Right forelimb (tissue), 1 donor: ENCODE data around the gene MAGEA6.
"Not testable (repeated sequence)": the region's sequence is repeated elsewhere in the genome, so short reads cannot be mapped to it uniquely, and the experiment has no call there.

Source experiments
- DNase-seq: peaks from one replicate; pipeline ENCODE4 v3.0.0-alpha.2; 2018

The MAGEA6 gene, protein sequence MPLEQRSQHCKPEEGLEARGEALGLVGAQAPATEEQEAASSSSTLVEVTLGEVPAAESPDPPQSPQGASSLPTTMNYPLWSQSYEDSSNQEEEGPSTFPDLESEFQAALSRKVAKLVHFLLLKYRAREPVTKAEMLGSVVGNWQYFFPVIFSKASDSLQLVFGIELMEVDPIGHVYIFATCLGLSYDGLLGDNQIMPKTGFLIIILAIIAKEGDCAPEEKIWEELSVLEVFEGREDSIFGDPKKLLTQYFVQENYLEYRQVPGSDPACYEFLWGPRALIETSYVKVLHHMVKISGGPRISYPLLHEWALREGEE

DNA sequence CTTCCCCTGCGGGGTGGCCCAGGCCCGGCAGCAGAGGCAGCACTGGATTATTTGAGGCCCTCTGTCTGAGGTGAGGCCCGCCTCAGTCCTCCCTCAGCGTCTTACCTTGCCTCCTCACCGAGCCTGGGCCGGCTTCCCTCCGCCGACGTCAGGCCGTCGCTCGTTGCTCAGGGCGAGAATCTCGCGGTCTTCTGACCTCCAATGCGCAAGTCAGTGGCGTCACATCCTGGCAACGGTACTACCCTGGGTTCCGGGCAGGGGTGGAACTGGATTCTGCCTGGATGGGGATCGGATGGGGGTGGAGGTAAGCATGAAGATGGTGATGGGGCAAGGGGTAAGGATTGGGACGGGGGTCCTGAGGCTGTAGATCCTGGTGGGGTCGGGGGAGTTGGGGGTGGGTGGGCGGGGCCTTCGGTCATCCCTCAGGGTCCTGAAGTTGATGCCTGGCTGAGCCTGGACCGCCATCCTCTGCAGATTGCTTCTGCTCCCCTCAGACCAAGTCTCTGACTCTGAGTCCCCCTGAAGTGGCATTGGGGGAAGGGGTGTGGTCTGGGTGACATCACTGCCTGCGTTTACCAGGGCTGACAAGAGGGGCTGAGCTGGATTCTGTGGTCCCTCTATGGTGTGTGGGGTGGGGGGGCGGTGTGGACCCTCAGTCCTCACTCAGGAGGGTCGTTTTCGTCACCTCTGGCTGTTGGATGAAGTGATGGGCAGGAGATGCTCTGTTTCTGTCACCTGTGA, at the start of gene MAGEA6:
Gene MAGEA6 (minus strand): TSS at position 141 of the 741 bp plus-strand sequence. CDS start 2,039 bp downstream, outside the sequence.
- not testable (repeated sequence) for DNase-seq

DNA sequence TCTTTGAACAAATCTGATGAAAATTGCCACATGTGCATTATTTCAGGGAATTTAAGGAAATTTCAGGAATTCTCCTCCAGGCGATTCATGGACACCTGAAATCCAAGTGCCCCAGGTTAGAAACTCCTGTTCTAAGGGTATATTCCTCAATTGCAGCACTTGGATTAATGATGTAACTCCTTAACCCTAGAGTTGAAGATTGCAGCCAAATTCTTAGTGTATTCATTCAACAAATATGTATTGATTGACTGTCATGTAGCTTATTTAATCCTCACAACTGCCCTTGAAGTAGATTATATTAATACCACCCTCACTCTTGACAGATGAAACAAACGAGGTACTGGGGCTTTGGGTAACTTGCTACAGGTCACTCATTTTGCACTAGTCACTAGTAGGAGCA, 49.8 kb upstream of the MAGEA6 start:
- no peak for DNase-seq

DNA sequence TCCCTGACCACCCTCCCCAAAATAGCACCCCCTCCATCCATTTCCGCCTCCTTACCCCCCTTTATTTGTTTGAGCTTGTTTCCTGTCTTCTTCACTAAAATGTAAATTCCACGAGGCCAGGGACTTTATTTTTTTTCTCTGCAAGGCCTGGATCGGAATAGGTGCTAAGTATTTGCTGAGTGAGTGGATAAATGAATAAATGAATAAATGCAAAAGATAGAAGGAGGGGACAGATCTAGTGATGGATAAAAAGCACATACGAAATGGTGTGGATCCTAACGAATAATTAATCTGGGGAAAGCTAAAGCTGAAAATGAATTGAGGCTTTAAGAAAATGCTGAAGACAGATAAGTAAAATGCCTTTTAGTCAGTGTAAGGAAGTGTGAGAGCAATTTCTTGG, 48.9 kb upstream of the MAGEA6 start:
- DNase-seq: no peak

DNA sequence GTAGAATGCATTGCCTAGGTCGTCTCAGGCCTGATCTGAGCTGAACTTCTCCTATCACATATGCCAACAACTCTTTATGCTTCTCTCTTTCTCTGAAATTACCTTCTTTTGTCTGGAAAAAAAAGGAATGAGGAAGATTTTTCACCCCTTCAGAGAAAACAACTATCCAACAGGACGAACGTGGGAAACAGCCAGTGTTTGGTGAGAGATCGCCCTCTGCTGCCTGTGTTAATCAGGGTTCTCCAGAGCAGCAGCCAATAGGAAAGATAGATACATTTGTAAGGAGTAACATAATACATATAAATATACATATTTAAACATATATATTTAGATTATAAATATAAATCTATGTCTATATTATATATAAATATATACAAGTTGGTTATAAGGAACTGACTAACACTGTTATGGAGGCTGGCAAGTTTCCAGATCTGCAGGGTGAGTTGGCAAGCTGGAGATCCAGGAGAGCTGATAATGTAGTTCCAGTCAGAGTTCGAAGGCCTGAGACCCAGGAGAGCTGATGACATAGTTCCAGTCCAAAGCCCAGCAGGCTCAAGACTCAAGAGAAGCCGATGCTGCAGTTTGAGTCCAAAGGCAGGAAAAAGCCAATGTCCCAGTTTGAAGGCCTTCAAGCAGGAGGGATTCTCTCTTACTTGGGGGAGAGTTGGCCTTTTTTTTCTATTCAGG, 47.7 kb upstream of the MAGEA6 start:
- DNase-seq: no peak

DNA sequence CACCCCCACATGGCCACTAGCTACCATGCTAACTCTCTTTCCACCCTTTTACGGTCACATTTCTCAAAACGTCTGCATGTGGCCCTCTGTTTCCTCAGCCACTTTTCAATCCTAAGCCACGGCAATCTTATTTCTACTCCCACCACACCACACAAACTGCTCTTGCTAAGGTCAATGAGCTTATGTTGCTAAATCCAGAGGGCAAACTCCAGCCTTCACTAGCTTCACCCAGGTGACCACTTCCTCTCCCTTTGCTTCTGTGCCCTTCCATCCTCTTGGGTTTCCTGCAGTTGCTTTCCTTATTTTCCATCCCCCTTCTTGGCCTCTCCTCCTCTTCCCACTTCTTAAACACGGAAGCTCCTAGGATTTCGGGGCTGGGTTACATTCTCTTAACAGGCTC, 44.6 kb upstream of the MAGEA6 start:
- DNase-seq: no peak

DNA sequence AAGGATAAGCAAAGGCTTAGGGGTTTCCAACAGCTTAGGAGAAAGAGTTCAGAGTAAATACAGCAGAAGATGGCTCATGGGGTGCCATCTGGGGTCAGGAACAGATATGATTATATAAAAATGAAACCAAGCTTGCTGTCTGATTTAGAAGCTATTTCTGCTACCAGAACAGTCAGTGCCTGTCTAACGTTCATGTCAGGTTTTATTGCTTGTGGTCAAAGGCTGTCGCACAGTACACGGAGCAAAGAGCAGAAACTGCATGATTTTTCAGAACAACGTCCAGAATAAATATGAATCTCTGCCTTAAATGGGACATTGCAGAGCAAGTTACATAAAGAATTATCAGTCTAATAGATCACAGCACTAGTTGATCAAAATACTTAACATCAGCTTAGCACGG, 43.7 kb upstream of the MAGEA6 start:
- DNase-seq: no peak

DNA sequence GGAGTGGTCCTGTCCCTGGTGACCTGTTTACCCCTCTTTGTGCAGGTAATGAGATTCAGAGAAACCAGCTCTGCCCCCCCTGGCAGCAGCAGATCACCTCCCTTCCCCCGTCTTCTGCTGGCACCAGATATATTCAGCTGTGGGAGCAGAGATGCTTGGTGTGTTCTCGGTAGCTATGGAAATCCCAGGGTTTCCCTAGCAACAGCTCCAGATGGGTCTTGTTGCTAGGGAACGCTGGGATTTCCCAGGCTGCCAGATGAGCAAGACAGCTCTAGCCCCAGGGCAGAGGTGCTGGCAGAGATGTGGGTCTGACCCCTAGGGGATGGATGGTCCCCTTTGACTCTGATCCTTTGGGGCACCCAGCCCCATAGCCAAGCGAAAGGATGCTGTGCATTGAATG, 40.9 kb upstream of the MAGEA6 start:
- DNase-seq: no peak

DNA sequence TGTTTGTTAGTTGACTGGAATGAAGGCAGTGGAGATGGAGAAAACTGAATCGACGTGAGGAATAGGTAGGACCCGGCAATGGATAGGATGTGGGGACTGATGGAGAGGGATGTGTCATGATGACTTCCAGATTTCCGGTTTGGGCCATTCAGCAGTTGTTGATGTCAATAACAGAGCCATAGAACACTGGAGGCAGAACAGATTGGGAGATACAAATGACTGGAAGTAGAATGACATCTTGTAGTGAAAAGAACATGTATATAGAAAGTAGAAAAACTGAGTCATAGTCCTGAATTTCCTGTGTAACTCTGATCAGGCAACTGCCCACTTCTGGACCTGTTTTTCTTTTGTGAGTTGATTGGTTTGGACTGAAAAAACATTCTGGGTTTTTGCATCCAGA, 36.5 kb upstream of the MAGEA6 start:
- DNase-seq: no peak

DNA sequence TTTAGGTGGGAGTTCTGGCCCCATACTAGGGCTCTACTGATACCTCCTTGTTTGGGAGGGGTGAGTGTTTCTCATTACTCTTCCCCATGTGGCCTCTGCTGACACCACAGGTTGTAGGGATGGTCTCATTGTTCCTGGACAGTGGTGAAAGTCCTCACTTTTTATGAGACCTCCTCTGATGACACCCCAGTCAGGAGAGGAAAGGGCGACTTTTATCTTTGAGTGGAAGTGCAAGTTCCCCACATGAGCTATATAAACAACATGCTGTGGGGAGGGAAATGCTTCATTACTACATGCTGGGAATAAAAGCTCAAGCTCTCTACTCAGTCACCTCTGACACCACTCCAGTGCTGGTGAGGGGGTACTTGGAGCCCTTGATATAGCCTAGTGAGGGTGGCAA, 29.5 kb upstream of the MAGEA6 start:
- no peak for DNase-seq

DNA sequence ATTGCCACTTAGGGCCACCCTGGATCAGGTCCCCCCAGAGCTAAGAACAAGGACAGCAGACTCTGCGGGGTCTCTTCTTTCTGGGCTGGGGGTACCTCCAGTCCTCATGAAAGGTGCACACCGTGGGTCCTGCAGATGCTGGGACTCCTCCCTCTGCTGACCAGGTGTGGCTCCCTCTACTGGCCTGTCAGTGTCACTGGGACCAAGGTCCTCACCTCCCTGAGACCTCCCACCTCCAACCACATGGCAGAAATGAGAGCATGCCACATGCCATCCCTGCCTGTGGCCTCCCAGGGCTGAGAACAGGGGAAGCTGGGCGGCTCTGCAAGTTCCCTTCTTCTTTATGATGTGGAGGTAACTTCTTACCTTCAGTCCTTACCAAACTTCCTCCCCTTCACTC, 17.6 kb upstream of the MAGEA6 start:
- not testable (repeated sequence) for DNase-seq

DNA sequence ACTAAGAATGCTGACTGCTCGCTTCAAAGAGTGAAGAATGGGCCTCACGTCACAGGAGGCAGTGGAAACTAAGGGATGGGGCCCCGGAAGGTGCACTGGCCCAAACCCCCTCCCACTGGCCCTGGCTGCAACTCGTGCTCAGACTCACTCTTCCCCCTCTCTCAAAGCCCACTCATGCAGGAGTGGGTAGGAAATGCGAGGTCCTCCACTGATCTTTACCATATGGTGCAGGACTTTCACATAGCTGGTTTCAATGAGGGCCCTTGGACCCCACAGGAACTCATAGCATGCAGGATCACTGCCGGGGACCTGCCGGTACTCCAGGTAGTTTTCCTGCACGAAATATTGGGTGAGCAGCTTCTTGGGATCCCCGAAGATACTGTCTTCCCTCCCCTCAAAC, 2.9 kb downstream of the MAGEA6 start:
- not testable (repeated sequence) for DNase-seq

DNA sequence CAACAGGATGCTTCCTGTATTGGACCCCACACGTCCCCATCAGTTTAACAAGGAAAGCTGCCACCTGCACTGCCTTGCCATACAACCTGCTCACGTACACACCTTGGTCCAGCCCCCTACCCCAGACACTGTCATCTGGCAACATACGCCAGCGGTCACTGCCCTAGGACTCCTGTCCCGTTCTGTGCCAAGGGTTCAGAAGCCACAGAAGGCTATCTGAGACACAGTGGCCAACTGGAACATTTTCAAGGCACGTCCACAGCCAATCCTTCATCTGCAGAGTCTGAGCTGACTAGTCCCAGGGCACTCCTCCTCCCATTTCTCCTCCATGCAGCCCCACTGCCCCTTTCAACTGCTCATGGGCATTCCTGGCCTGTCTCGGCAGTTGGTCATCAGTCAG, 7.9 kb downstream of the MAGEA6 start:
- not testable (repeated sequence) for DNase-seq

DNA sequence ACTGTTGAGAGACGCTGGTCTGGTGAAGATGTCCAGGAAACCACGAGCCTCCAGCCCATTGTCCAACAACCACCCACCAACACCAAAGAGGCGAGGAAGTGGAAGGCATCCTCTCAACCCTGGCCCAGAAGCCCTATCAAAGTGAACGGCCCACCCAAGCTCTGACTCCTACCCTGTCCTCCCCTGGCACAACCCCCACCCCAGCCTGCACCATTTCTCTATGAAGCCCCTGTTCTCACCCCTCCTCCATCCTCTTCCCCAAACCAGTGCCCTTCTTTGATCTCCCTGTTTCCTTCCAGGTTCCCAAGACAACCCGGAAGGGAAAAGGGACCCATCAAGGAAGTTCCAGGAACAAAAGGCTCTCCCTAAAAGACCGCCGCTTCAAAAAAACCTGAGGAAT, 9.9 kb downstream of the MAGEA6 start:
- not testable (repeated sequence) for DNase-seq

DNA sequence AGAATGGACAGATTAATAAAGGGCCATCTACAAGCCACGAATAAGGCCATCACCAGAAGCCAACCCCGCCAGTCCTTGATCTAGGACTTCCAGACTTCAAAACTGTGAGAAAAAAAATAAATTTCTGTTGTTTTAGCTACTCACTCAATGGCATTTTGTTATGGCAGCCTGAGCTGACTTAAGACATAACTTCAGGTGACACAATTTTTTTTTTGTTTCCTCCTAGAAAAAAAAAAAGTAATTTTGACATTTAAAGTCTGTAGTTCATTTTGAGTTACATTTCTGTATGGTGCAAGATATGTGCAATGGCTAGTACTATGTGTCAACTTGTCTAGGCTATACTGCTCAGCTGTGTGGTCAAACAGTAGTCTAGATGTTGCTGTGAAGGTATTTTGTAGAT, 10.6 kb downstream of the MAGEA6 start, which contains the start of gene CSAG3:
Gene CSAG3 (plus strand): TSS at position 301 of the 400 bp plus-strand sequence.
- not testable (repeated sequence) for DNase-seq

DNA sequence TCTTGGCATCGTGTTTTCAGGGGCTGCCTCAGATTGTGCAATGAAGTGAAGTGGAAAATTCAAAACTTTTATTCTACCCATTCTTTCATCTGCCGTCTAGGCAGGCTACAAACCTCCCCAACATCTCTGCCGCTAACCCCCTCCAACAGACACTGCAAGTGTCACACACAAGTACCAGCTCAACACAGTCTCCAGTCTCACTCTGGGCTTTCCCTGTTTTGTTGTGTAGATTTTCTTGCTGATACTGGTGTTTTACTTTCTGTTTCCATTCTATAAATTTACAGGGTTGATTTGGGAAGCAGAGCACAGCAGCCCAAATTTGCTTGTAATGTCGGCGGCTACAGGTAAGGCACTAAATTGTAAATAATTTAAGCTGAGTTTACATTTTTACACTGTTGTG, 14.6 kb downstream of the MAGEA6 start:
- not testable (repeated sequence) for DNase-seq

DNA sequence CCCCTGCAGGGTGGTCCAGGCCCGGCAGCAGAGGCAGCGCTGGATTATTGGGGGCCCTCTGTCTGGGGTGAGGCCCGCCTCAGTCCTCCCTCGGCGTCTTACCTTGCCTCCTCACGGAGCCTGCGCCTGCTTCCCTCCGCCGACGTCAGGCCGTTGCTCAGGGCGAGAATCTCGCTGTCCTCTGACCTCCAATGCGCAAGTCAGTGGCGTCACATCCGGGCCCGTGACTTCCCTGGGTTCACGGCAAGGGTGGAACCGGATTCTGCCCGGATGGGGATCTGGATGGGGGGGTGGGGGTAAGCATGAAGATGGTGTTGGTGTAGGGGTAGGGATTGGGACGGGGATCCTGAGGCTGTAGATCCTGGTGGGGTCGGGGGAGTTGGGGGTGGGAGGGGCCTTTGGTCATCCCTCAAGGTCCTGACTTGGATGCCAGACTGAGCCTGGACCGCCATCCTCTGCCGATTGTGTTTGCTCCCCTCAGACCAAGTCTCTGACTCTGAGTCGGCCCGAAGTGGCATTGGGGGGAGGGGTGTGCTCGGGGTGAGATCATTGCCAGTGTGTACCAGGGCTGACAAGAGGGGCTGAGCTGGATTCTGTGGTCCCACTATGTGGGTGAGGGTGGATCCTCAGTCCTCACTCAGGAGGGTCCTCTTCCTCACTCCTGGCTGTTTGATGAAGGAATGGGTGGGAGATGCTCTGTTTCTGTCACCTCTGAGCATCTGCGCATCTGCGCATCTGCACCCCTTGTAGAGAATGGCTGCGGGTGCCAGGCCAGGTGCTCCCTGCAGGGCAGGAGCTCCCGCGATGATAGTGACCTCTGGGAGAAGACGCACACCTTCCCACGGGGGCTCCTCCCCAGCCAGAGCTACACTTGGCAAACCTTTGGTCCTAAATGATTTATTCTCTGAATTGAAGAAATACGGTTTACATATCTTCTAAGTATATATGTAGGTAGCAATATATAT, 15.5 kb downstream of the MAGEA6 start, which contains the start of gene MAGEA2:
Gene MAGEA2 (minus strand): TSS at position 157 of the 965 bp plus-strand sequence. CDS start 2,479 bp downstream, outside the sequence.
- DNase-seq: not testable (repeated sequence)

DNA sequence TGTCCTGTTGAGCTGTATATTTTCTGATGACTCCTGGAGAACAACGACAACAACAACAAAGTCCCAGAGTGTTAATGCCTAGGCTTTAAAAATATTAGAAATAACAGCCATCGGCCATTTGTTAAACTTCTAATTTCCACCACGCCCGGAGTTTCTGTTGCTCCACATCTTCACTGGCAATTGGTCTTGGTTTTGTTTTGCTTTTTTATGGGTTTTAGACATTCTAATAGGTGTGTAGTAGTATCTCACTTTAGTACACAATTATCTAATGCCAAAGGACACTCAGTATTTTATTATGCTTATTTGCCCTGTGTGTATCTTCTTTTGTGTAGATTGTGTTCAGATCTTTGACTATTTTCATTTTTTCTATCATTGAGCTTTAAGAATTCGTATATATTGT, 30.9 kb downstream of the MAGEA6 start:
- no peak for DNase-seq

DNA sequence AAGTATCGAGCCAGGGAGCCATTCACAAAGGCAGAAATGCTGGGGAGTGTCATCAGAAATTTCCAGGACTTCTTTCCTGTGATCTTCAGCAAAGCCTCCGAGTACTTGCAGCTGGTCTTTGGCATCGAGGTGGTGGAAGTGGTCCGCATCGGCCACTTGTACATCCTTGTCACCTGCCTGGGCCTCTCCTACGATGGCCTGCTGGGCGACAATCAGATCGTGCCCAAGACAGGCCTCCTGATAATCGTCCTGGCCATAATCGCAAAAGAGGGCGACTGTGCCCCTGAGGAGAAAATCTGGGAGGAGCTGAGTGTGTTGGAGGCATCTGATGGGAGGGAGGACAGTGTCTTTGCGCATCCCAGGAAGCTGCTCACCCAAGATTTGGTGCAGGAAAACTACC, 33.0 kb downstream of the MAGEA6 start:
- not testable (repeated sequence) for DNase-seq

DNA sequence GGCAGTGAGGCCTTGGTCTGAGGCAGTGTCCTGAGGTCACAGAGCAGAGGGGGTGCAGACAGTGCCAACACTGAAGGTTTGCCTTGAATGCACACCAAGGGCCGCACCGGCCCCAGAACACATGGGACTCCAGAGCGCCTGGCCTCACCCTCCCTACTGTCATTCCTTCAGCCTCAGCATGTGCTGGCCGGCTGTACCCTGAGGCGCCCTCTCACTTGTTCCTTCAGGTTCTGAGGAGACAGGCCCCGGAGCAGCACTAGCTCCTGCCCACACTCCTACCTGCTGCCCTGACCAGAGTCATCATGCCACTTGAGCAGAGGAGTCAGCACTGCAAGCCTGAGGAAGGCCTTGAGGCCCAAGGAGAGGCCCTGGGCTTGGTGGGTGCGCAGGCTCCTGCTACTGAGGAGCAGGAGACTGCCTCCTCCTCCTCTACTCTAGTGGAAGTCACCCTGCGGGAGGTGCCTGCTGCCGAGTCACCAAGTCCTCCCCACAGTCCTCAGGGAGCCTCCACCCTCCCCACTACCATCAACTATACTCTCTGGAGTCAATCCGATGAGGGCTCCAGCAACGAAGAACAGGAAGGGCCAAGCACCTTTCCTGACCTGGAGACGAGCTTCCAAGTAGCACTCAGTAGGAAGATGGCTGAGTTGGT, 33.5 kb downstream of the MAGEA6 start:
- no peak for DNase-seq

DNA sequence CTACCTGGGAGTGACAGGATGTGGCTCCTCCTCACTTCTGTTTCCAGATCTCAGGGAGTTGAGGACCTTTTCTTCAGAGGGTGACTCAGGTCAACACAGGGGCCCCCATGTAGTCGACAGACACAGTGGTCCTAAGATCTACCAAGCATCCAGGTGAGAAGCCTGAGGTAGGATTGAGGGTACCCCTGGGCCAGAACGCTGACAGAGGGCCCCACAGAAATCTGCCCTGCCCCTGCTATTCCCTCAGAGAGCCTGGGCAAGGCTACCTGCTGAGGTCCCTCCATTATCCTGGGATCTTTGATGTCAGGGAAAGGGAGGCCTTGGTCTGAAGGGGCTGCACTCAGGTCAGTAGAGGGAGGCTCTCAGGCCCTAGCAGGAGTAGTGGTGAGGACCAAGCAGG, 34.4 kb downstream of the MAGEA6 start:
- no peak for DNase-seq

DNA sequence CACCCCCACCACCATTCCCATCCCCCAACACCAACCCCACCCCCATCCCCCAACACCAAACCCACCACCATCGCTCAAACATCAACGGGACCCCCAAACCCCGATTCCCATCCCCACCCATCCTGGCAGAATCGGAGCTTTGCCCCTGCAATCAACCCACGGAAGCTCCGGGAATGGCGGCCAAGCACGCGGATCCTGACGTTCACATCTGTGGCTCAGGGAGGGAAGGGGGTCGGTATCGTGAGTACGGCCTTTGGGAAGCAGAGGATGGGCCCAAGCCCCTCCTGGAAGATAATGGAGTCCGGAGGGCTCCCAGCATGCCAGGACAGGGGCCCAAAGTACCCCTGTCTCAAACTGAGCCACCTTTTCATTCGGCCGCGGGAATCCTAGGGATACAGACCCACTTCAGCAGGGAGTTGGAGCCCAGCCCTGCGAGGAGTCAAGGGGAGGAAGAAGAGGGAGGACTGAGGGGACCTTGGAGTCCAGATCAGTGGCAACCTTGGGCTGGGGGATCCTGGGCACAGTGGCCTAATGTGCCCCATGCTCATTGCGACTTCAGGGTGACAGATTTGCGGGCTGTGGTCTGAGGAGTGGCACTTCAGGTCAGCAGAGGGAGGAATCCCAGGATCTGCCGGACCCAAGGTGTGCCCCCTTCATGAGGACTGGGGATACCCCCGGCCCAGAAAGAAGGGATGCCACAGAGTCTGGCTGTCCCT, 35.2 kb downstream of the MAGEA6 start:
- DNase-seq: not testable (repeated sequence)
